Measurements from ENCODE around the gene FCMR.

The FCMR gene

DNA sequence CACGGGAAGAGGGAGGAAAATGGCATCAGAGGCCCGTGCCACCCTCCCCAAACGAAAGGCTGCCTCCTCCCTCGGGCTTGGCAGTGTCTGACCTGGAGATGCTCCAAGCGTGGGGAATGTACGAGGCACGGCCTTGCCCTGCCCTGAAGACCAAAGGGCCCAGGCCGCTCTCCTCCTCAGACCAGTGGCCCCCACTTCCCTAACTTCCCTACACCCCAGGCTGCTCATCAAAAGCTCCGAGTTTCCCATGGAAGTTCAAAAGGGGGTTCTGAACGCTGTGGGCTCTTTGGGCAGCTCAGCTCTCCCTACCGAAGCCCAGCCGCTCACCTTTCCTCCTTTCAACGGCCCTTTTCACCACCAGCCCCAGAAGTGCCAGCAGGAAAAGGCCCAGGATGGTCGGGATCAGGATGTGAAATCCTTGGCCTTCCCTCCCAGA lies 11.8 kb downstream of the FCMR start:
- no peak for DNase-seq (ENCODE audit: low read depth, low spot score)
- TF ChIP-seq CTCF (IDR thresholded peaks at IDR 0.05; ENCODE audit: low read depth, low read length) = no peak
- in situ Hi-C loops (cut with HindIII; ENCODE audit: low sequenced_read_pairs) = no loop called here
- peak overlapping the region; percentile 31 for H3K4me3 ChIP-seq (ENCODE audit: low read depth, low read length)

DNA sequence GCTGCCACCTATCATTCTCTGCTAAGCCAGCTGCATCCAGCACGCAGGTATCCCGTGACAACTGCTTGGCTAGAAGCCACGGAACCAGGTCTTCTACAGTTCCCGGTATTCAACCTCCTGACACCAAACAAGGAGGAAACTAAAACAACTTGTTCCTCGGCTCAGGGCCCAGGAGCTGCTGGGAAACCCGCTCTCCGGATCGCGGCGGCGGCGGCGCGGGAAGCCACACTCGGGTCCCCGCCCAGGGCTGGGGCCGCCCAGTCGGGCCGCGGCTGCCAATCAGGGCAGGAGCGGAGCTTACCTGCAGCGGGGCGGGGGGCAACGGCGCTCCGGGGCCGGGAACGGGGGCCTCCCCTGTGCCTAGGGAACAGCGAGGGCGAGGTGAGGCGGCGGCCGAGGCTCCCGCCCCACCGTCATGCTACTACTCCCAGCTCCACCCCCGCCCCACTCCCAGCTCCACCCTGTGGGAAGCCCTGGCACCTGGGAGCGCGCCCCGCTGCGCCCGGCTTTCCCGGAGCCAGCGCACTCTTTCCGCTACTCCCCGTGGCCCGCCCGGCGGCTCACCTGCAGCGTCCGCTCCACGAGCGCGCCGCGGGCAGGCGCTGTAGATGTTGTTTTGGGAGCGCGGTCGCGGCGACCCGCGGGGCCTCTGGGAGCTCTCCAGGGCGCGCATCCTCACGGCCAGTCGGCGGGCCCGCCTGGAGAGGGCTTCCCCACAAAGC lies 12.4 kb downstream of the FCMR start:
- H3K4me3 ChIP-seq (ENCODE audit: low read depth, low read length) = peak overlapping the region; percentile 31
- in situ Hi-C loops (cut with HindIII; ENCODE audit: low sequenced_read_pairs) = no loop called here
- no peak for DNase-seq (ENCODE audit: low read depth, low spot score)

GRCh38 chr1:206908038-206908437 lies 13.7 kb downstream of the FCMR start:
- no peak for DNase-seq (ENCODE audit: low read depth, low spot score)
- no peak overlapping the region for H3K4me3 ChIP-seq (ENCODE audit: low read depth, low read length)
- TF ChIP-seq CTCF (IDR thresholded peaks at IDR 0.05; ENCODE audit: low read depth, low read length) = no peak
- in situ Hi-C loops (cut with HindIII; ENCODE audit: low sequenced_read_pairs) = no loop called here

More for the DNA sequence above, 12.4 kb downstream of the FCMR start:
- no peak for TF ChIP-seq CTCF (IDR thresholded peaks at IDR 0.05; ENCODE audit: low read depth, low read length)

DNA sequence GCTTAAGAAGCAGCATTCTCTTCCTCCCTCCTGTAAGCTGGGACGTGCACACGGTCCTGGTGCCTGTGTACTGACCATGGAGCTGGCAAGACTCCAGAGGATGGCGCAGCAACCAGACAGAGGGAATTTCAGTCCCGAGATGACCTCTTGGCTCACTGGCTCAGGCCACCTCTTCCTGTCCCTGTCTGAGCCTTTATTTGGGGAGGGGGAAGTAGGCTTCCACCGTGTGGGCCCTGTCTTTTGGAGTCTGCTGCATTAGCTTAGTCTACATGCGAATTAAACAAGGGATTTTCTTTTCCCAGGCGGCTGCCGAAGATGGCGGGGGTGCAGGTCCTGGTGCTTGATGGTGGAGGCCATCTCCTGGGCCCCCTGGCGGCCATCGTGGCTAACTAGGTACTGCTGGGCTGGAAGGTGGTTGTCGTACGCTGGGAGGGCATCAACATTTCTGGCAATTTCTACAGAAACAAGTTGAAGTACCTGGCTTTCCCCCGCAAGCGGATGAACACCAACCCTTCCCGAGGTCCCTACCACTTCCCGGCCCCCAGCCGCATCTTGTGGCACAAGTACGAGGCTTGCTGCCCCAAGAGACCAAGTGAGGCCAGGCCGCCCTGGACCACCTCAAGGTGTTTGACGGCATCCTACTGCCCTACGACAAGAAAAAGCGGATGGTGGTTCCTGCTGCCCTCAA lies 14.3 kb downstream of the FCMR start:
- in situ Hi-C loops (cut with HindIII; ENCODE audit: low sequenced_read_pairs) = no loop called here

GRCh38 chr1:206905295-206906164 lies 16.2 kb downstream of the FCMR start:
- DNase-seq (ENCODE audit: low read depth, low spot score) = peak; percentile 74
- in situ Hi-C loops (cut with HindIII; ENCODE audit: low sequenced_read_pairs) = no loop called here
- TF ChIP-seq CTCF (IDR thresholded peaks at IDR 0.05; ENCODE audit: low read depth, low read length) = no peak
- H3K4me3 ChIP-seq (ENCODE audit: low read depth, low read length) = no peak overlapping the region

More for the DNA sequence above, 14.3 kb downstream of the FCMR start:
- no peak for DNase-seq (ENCODE audit: low read depth, low spot score)
- TF ChIP-seq CTCF (IDR thresholded peaks at IDR 0.05; ENCODE audit: low read depth, low read length) = peak; percentile 33
- no peak overlapping the region for H3K4me3 ChIP-seq (ENCODE audit: low read depth, low read length)

DNA sequence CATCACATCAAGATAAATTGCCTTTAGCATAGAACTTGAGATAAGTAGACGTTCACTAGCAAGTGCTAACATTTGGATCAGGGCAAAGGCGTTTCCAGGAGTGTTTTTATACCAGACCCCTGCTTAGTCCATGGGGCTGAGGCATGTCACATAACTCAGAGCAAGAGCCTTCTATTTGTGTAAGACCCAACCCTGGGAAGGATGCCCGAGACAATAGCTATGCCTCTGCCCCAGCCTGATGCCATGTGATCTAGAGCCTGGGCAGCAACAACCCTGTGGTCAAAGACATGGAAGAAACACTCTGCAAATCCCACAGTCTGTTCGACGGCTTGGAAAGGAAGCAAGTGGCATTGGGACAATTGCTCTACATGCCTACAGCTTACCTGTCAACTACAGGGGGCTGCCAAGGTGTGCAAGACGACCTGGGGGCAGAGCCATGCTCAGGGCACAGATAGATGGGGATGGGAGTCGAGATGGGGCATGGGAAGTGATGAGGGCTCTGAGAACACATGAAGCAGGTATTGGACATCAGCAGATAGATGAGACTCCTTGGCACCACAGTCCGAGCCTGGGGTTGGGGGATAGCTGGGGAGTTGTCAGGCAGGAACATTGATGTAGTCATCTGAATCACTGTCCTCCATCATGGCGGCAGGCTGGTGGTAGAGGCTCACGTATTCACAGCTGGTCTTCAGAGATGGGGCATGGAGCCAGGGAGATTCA lies 17.2 kb downstream of the FCMR start:
- no peak for TF ChIP-seq CTCF (IDR thresholded peaks at IDR 0.05; ENCODE audit: low read depth, low read length)
- no peak for DNase-seq (ENCODE audit: low read depth, low spot score)
- no peak overlapping the region for H3K4me3 ChIP-seq (ENCODE audit: low read depth, low read length)
- in situ Hi-C loops (cut with HindIII; ENCODE audit: low sequenced_read_pairs) = no loop called here

Measured in astrocyte of the spinal cord (primary cell).